Measurements from ENCODE around the gene PRICKLE1.

The PRICKLE1 gene

DNA sequence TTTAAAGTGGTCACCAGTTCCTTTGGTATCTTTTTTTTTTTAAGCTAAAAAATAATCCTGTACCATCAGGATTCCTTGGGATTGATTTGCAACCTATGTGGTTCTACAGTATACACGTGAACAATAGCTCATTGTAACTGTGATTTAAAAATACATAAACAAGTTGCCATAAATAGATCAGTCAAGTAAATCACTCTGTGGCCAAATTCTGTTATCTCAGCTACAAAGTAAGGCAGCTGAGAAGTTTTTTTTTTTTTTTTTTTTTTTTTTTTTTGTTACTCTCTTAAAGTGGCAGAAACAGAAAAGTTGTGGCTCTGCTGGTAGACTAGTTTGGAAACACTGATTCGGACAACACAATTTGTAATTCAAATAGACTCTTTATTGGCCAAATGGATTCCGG lies 104.5 kb downstream of the PRICKLE1 start:
- H3K9me3 Mint-ChIP-seq, result no peaks in the 10 kb centered on the region
- H3K27me3 Mint-ChIP-seq, result peaks cover 68 to 79% of the 10 kb centered on the region in 2 donors
- peaks cover 8 to 10% of the 10 kb centered on the region in 2 donors for H3K4me1 Mint-ChIP-seq (ENCODE audit: low read depth in 2 of 2)
- H3K27ac Mint-ChIP-seq, result no peak overlapping the region
- ATAC-seq (replicated peaks) (no peak), DNase-seq (no peak)
- H3K36me3 Mint-ChIP-seq (ENCODE audit: insufficient read depth), result peaks cover 4% of the 10 kb centered on the region
- H3K4me3 Mint-ChIP-seq, result no peak overlapping the region

DNA sequence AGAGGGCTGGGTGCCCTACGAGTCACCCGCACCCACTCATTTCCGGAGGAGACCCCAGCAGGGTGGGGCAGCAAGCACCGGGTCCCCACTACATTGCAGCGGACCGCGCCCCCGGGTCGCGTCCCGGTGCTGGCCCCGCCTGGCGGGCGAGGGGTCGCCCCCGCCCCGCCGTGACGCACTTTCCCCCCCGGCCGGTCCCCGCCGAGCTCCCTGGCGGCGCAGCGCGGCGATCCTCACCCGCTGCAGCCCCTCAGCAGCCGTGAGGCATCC lies 106.1 kb downstream of the PRICKLE1 start:
- Mint-ChIP-seq H3K27ac (no peak overlapping the region), H3K36me3 (ENCODE audit: insufficient read depth) (peaks cover 4% of the 10 kb centered on the region), H3K4me1 (ENCODE audit: low read depth in 2 of 2) (peaks cover 8 to 10% of the 10 kb centered on the region in 2 donors), H3K4me3 (peak overlapping the region; percentile 96 to 99), H3K27me3 (peaks cover 76 to 87% of the 10 kb centered on the region in 2 donors), H3K9me3 (no peaks in the 10 kb centered on the region)
- ATAC-seq (replicated peaks) (peak; percentile 52), DNase-seq (peak in 2 of 3 experiments; percentile 3)

DNA sequence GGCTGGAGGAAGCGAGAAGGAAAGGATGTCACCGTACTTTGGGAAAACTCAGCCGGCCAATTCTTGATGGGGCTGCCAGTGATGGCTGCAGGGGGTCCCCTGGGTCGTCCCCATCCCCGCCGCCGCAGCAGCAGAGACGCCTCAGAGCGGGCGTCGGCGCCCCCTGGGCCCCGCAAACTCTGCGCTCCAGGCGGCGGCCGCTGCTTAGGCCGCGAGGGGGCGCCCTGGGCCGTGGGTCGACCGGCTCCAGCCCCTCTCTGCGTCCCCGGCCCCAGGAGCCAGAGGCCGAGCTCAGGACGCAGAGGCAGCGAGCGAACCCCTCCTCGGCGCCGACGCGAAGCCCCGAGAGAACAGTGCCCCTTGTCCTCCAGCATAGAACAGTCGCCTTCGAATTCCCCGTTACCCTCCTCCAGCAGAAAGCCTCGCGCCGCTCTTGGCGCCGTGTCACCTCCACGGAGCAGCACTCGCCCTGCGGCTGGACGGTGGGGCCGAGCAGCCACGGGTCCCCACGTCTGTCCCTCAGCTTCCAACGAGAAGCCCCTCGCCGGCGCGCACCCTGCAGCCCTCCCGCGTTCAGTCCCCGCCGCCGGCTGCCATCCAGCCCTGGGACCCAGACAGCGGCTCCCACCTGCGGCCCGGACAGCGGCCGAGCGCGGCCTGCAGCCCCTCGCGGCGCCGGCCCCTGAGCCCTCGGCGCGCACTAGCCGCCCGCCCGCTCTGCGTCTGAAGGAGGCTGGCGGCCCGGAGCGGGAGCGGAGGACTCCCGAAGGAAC lies 106.6 kb downstream of the PRICKLE1 start:
- no peak overlapping the region for H3K27ac Mint-ChIP-seq
- no peaks in the 10 kb centered on the region for H3K9me3 Mint-ChIP-seq
- peak overlapping the region; percentile 77 to 96 for H3K4me3 Mint-ChIP-seq
- H3K27me3 Mint-ChIP-seq, result peaks cover 82 to 90% of the 10 kb centered on the region in 2 donors
- peaks cover 4% of the 10 kb centered on the region for H3K36me3 Mint-ChIP-seq (ENCODE audit: insufficient read depth)
- ATAC-seq (replicated peaks), result peak; percentile 76
- DNase-seq, result peak; percentile 24 to 37 (median 31)
- peaks cover 8 to 10% of the 10 kb centered on the region in 2 donors for H3K4me1 Mint-ChIP-seq (ENCODE audit: low read depth in 2 of 2)

DNA sequence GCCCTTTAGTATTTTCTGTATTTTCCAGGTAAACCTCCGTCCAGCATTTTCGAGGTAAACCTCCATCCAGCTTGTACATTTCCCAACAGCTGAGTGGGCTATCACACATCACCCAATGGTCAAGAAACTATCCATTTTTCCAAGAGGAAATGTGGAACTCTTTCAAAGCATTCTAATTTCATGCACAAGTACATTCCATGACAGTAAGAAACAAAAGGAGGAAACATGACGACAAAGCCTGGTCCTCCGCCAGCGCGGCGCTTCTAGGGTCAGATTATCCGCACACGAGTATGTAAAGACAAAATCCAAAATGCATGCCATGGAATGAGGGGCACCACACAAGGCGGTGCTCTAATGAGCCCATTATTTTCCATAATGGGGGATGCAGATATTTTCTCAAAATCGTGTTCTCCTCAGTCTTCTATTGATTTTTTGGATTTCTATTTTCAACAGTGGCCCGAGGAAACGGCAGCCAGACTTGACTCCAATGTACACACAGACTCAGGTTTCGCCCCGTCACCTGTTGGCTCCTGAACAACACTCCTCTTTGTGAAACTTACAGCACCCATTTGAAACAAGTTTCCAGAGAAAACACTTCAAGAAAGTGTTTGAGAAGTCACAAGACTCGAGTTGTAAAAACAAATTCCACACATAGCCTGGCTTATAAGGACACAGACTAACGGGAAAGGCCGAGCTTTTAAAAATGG lies 107.4 kb downstream of the PRICKLE1 start:
- Mint-ChIP-seq H3K4me3 (peak overlapping the region; percentile 68 to 77), H3K36me3 (ENCODE audit: insufficient read depth) (peaks cover 4% of the 10 kb centered on the region), H3K9me3 (no peaks in the 10 kb centered on the region), H3K27ac (no peak overlapping the region), H3K4me1 (ENCODE audit: low read depth in 2 of 2) (peaks cover 8 to 10% of the 10 kb centered on the region in 2 donors), H3K27me3 (peaks cover 79 to 84% of the 10 kb centered on the region in 2 donors)
- DNase-seq, result no peak
- no peak for ATAC-seq (replicated peaks)

DNA sequence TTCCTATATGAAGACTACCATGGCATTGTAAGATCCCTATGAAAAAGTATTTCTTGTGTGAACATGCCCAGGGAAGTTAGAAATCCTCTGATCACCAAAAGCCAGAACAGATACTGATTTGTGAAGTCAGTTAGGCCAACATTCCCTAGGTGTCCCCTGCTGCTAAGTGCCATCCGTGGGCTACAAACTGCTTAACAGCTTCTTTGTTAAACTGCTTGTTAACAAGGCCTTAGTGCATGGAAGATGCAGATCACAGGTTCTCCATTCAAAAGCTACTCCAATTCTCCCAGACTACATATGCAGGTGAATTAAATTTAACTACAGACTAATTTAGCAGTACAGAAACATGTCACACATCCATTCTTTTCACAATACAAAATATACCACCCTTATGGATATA lies 108.2 kb downstream of the PRICKLE1 start:
- H3K36me3 Mint-ChIP-seq (ENCODE audit: insufficient read depth), result peaks cover 4% of the 10 kb centered on the region
- ATAC-seq (replicated peaks) (no peak), DNase-seq (no peak)
- no peak overlapping the region for H3K27ac Mint-ChIP-seq
- peaks cover 8 to 10% of the 10 kb centered on the region in 2 donors for H3K4me1 Mint-ChIP-seq (ENCODE audit: low read depth in 2 of 2)
- H3K4me3 Mint-ChIP-seq, result no peak overlapping the region
- H3K9me3 Mint-ChIP-seq, result no peaks in the 10 kb centered on the region
- peaks cover 72 to 76% of the 10 kb centered on the region in 2 donors for H3K27me3 Mint-ChIP-seq

DNA sequence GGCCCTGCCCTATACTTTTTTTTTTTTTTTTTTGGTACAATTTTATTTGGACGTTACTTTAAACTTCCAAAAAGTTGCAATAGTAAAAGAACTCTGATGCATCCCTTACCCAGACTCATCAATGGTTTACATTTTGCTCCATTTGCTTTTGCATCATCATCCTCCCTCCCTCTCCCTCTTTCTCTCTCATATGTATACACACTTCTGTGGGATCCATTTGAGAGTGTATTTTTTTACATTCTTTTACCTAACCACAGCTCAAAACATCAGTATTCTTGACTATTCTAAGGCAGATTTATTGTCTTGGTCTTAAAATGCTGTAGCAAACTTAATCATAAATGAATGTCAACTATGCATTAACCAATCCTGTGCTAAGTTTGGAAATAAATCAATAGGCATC lies 111.6 kb downstream of the PRICKLE1 start:
- DNase-seq (no peak), ATAC-seq (replicated peaks) (no peak)
- peaks cover 0 to under 1% of the 10 kb centered on the region in 2 donors for H3K4me1 Mint-ChIP-seq (ENCODE audit: low read depth in 2 of 2)
- H3K9me3 Mint-ChIP-seq, result no peaks in the 10 kb centered on the region
- H3K27ac Mint-ChIP-seq, result no peak overlapping the region
- no peak overlapping the region for H3K4me3 Mint-ChIP-seq
- H3K27me3 Mint-ChIP-seq, result peaks cover 53 to 65% of the 10 kb centered on the region in 2 donors
- no peaks in the 10 kb centered on the region for H3K36me3 Mint-ChIP-seq (ENCODE audit: insufficient read depth)

DNA sequence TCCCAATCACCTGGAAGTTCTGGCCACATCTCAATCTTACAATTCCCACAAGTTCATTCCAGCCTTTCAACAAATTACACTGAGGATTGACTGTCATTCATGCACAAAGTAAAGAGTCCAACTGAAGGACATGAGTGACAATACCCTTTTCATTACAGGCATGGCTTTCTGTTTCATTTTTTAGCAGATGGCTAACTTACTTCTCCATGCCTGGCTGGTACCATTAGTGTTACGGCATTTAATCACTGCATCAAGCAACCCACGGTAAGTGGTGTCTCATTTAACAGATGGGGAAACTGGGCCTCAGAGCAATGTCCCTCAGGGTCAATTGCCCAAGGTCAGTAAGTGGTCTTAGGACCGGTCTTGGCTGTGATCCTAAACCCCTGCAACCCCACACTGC lies 114.4 kb downstream of the PRICKLE1 start:
- no peaks in the 10 kb centered on the region for H3K9me3 Mint-ChIP-seq
- H3K27ac Mint-ChIP-seq, result no peak overlapping the region
- H3K27me3 Mint-ChIP-seq, result peaks cover 51 to 69% of the 10 kb centered on the region in 2 donors
- no peak for ATAC-seq (replicated peaks)
- H3K4me1 Mint-ChIP-seq (ENCODE audit: low read depth in 2 of 2), result no peaks in the 10 kb centered on the region
- no peak overlapping the region for H3K4me3 Mint-ChIP-seq
- no peak for DNase-seq
- no peaks in the 10 kb centered on the region for H3K36me3 Mint-ChIP-seq (ENCODE audit: insufficient read depth)

DNA sequence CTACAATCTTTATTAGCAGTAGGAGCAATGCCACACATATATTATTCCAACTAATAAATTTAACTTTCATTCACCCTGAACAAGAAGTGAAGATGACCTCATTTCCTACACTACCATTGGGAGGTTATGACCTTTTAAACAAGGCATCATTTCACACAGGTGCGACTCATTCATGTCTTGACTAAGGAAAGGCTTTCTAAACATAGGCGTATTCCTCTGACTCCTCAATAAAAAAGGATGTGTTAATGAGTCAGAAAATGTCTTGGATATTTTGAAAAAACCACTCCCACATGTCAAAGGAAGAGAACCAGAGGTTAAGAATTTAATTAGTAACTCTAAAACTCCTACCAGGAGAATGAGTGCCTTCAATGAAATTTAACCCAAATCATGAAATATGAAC lies 115.2 kb downstream of the PRICKLE1 start:
- H3K27ac Mint-ChIP-seq, result no peak overlapping the region
- no peaks in the 10 kb centered on the region for H3K9me3 Mint-ChIP-seq
- H3K27me3 Mint-ChIP-seq, result peaks cover 48 to 69% of the 10 kb centered on the region in 2 donors
- DNase-seq (no peak), ATAC-seq (replicated peaks) (no peak)
- no peaks in the 10 kb centered on the region for H3K36me3 Mint-ChIP-seq (ENCODE audit: insufficient read depth)
- H3K4me1 Mint-ChIP-seq (ENCODE audit: low read depth in 2 of 2), result peaks cover 2 to 7% of the 10 kb centered on the region in 2 donors
- H3K4me3 Mint-ChIP-seq, result no peak overlapping the region

DNA sequence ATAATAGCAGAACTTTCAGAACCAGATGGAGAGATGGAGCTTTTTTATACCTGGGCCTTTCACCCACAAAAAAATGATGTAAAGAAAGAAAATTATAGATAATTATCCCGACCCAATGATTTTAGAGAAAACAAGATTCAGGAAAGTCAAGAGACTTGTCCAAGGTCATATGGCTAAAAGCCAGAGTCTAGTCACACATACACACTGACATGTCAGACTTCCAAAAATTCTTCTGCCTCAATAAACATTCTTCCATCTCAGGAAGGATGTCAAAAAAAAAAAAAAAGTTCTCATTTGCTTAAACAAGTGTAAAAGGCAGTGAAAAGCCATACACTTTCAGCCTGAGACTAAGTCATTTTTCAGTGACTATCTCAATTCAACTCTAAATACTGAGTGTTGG lies 116.0 kb downstream of the PRICKLE1 start:
- DNase-seq, result no peak
- no peak for ATAC-seq (replicated peaks)
- Mint-ChIP-seq H3K4me3 (no peak overlapping the region), H3K27me3 (peaks cover 48 to 69% of the 10 kb centered on the region in 2 donors), H3K4me1 (ENCODE audit: low read depth in 2 of 2) (peaks cover 5 to 15% of the 10 kb centered on the region in 2 donors), H3K27ac (no peak overlapping the region), H3K9me3 (no peaks in the 10 kb centered on the region), H3K36me3 (ENCODE audit: insufficient read depth) (no peaks in the 10 kb centered on the region)

DNA sequence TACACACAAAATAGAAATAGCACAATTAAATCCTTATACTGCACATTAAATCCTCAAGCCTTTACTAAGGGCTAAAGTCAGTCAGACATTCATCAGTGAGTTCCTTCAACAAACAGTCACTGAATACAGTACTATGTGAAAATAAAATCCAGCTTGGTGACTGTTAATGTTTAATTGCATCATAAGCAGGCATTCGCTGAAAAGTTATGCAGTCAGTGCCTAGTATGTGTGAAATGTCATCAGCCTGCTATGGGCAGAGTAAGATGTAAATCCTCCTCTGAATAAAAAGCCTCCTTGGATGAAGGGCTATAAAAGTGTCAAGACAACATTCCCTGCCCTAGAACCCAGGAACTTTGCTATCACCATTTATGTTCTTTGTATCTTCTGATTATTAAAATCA lies 116.4 kb downstream of the PRICKLE1 start:
- H3K4me1 Mint-ChIP-seq (ENCODE audit: low read depth in 2 of 2), result peaks cover 7 to 19% of the 10 kb centered on the region in 2 donors
- H3K27ac Mint-ChIP-seq, result no peak overlapping the region
- no peaks in the 10 kb centered on the region for H3K36me3 Mint-ChIP-seq (ENCODE audit: insufficient read depth)
- no peak overlapping the region for H3K4me3 Mint-ChIP-seq
- peaks cover 45 to 68% of the 10 kb centered on the region in 2 donors for H3K27me3 Mint-ChIP-seq
- no peaks in the 10 kb centered on the region for H3K9me3 Mint-ChIP-seq
- no peak for DNase-seq
- ATAC-seq (replicated peaks), result no peak

DNA sequence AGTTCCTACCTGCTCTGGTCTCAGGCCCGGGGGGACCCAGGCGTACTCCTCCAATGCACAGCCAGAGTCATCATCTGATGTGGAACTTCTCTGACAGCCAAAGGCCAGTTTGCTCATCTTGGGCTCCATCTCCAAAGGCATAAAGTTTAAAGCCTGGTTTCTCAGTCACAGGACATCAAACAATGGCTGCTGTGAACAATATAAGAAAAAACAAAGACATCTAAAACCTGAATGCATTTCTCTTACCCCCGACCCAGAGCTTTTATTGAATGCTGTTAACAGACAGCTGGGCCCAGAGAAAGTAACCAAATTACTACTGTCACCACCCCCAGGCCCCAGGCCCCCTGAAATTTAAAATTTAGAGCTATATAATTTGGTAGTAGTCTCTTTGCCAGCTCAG lies 117.2 kb downstream of the PRICKLE1 start:
- Mint-ChIP-seq H3K36me3 (ENCODE audit: insufficient read depth) (no peaks in the 10 kb centered on the region), H3K9me3 (no peaks in the 10 kb centered on the region), H3K4me3 (no peak overlapping the region), H3K27ac (no peak overlapping the region), H3K27me3 (peaks cover 42 to 65% of the 10 kb centered on the region in 2 donors), H3K4me1 (ENCODE audit: low read depth in 2 of 2) (peaks cover 7 to 19% of the 10 kb centered on the region in 2 donors)
- ATAC-seq (replicated peaks) (no peak), DNase-seq (no peak)

DNA sequence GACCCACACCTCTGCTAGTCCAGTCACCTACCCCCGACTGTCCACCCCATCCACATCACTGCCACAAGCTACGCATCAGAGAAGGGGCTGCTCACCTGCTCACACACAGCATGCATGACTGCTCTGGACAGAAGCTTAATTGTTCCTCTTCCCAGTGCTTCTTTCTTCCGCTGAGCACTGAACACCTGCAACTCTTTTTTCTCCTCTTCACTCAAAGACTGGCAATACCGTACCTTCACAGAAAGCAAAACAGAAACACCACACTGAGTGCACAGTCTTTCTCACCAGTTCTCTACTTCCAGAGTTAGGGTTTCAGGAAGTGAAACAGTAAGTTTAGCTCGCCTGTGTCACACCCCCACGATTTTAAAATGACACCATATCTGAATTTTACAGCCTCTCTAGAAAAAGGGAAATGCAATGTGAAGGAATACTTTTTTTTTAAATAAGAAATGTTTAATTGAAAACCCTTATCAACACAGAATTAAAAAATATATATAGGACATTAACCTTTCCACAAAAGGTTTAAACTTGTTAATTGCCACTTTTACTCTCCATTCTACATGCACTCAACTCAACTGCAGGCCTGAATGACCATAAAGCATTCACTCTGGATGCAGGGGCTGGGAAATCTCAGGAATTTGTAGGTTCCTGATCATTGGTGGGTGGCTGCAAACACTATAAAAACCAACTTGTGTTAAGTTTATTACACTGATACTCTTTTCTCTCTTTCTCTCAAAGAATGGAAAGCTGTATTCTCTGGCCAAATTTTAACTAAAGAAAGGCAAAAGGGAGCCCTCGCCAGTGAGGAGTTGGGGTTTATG lies 120.0 kb downstream of the PRICKLE1 start:
- H3K9me3 Mint-ChIP-seq, result no peaks in the 10 kb centered on the region
- H3K4me1 Mint-ChIP-seq (ENCODE audit: low read depth in 2 of 2), result peaks cover 7 to 19% of the 10 kb centered on the region in 2 donors
- H3K4me3 Mint-ChIP-seq, result peak overlapping the region; percentile 8 to 49
- peaks cover 53 to 75% of the 10 kb centered on the region in 2 donors for H3K27me3 Mint-ChIP-seq
- ATAC-seq (replicated peaks), result peak; percentile 53
- DNase-seq, result no peak
- H3K36me3 Mint-ChIP-seq (ENCODE audit: insufficient read depth), result no peaks in the 10 kb centered on the region
- H3K27ac Mint-ChIP-seq, result peak overlapping the region in 1 of 2 donors; percentile 7

DNA sequence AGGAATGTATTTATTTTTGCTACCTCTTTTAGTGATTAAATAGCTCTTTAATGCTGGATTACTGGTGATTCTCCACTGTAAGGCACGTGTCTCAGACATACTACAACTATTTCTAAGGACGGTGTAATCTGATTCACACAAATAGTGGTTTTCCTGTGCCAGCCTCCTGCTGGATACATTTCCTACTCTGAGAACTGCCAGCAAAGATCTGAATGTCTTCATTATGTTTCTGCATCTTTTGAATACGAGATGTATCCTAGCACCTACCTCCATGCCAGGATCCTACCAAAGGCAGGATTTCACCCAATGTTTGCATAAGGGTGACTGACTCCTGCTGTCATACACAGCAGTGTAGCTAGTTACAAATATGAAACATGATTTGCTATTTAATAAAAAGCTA lies 120.6 kb downstream of the PRICKLE1 start:
- peaks cover 59 to 78% of the 10 kb centered on the region in 2 donors for H3K27me3 Mint-ChIP-seq
- no peak for DNase-seq

More for the DNA sequence above, 120.6 kb downstream of the PRICKLE1 start:
- no peak for ATAC-seq (replicated peaks)
- peaks cover 7 to 19% of the 10 kb centered on the region in 2 donors for H3K4me1 Mint-ChIP-seq (ENCODE audit: low read depth in 2 of 2)
- H3K36me3 Mint-ChIP-seq (ENCODE audit: insufficient read depth), result no peaks in the 10 kb centered on the region
- peak overlapping the region in 1 of 2 donors; percentile 7 for H3K27ac Mint-ChIP-seq
- H3K4me3 Mint-ChIP-seq, result peak overlapping the region; percentile 8 to 49
- no peaks in the 10 kb centered on the region for H3K9me3 Mint-ChIP-seq

Measured in effector memory CD8-positive, alpha-beta T cell (primary cell).